NCI-H82 treated with DMSO at 0.1 percent for 48 hours (cell line): Measurements from ENCODE around the gene ZNF558.
"Not testable (repeated sequence)": the region's sequence is repeated elsewhere in the genome, so short reads cannot be mapped to it uniquely, and the experiment has no call there.

Source experiments
- DNase-seq: peaks from one replicate; lab custom pipeline; 2025; ENCODE audit not compliant: unreplicated experiment; lab: John Stamatoyannopoulos, UW

Gene ZNF558

GRCh38 chr19:8811315-8812172, 20.6 kb downstream of the ZNF558 start:
- no peak for DNase-seq

- DNase-seq = no peak
Measured at GRCh38 chr19:8806661-8807060, 25.4 kb downstream of the ZNF558 start.

- no peak for DNase-seq
Measured at GRCh38 chr19:8794823-8795222, 37.3 kb downstream of the ZNF558 start.

DNA sequence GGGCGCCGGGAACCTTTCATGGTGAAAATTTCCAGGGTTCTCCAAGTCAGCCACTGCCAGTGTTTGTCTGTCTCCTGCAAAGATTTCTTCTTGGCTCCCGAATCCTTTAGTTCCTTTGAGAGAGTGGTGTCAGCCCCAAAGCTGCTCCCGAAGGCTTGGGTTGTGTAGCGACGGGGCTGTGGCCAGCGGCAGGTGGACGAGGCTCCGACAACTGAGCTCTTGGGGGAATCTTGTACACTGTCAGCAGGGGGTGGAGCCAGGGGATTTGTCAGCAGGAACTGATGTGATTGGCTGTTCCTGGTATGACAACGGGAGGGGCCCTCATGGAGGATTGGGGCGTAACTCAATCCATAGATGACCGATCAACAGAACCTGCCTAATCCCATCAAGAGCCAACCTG, 58.5 kb downstream of the ZNF558 start:
- not testable (repeated sequence) for DNase-seq

DNA sequence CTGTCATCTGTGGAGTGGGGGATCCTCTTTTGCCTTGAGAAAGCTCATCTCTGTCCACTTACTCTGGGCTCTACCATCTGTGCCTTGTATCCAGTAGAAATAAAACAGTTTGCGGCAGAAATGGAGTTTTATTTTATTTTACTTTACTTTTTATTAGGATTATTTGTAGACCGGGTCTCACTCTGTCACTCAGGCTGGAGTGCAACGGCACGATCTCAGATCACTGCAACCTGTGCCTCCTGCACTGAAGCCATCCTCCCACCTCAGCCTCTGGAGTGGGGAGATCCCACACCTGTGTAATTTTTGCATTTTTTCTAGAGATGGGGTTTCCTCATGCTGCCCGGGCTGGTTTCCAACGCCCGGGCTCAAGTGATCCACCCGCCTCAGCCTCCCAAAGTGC, 62.8 kb downstream of the ZNF558 start:
- DNase-seq = not testable (repeated sequence)

- not testable (repeated sequence) for DNase-seq
Measured at GRCh38 chr19:8767257-8767656, 64.8 kb downstream of the ZNF558 start.
